ENCODE data around the gene PITPNM3.

GRCh38 chr17:6508016-6508415 lies 48.3 kb downstream of the PITPNM3 start:
- TF ChIP-seq POLR2A (IDR thresholded peaks at IDR 0.05) = no peak
- TF ChIP-seq, protein P1, sequence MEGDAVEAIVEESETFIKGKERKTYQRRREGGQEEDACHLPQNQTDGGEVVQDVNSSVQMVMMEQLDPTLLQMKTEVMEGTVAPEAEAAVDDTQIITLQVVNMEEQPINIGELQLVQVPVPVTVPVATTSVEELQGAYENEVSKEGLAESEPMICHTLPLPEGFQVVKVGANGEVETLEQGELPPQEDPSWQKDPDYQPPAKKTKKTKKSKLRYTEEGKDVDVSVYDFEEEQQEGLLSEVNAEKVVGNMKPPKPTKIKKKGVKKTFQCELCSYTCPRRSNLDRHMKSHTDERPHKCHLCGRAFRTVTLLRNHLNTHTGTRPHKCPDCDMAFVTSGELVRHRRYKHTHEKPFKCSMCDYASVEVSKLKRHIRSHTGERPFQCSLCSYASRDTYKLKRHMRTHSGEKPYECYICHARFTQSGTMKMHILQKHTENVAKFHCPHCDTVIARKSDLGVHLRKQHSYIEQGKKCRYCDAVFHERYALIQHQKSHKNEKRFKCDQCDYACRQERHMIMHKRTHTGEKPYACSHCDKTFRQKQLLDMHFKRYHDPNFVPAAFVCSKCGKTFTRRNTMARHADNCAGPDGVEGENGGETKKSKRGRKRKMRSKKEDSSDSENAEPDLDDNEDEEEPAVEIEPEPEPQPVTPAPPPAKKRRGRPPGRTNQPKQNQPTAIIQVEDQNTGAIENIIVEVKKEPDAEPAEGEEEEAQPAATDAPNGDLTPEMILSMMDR (IDR thresholded peaks at IDR 0.05) = no peak
